SIG-M5 (cell line): ENCODE data around the gene ASIC2.

Experiments used
- DNase-seq: peaks from one replicate; lab custom pipeline; 2025; lab: John Stamatoyannopoulos, UW

Gene ASIC2

GRCh38 chr17:33202796-33203495 is 90.1 kb downstream of the ASIC2 start:
- no peak for DNase-seq

GRCh38 chr17:33202021-33202420 is 91.1 kb downstream of the ASIC2 start:
- no peak for DNase-seq

GRCh38 chr17:33201283-33201682 is 91.8 kb downstream of the ASIC2 start:
- DNase-seq, result no peak

GRCh38 chr17:33200587-33200986 is 92.5 kb downstream of the ASIC2 start:
- no peak for DNase-seq

- no peak for DNase-seq
These were observed 93.3 kb downstream of the ASIC2 start for GRCh38 chr17:33199571-33200510.

- no peak for DNase-seq
These were observed 94.1 kb downstream of the ASIC2 start for GRCh38 chr17:33198954-33199353.

GRCh38 chr17:33197342-33197741 is 95.8 kb downstream of the ASIC2 start:
- no peak for DNase-seq

GRCh38 chr17:33196883-33197282 is 96.2 kb downstream of the ASIC2 start:
- DNase-seq, result no peak

- no peak for DNase-seq
These were observed 99.9 kb downstream of the ASIC2 start for GRCh38 chr17:33192951-33193911.

GRCh38 chr17:33183487-33184026 is 109.5 kb downstream of the ASIC2 start:
- DNase-seq, result no peak

GRCh38 chr17:33179151-33179550 is 113.9 kb downstream of the ASIC2 start:
- no peak for DNase-seq

GRCh38 chr17:33178681-33179080 is 114.4 kb downstream of the ASIC2 start:
- no peak for DNase-seq

GRCh38 chr17:33175562-33175961 is 117.5 kb downstream of the ASIC2 start:
- DNase-seq, result no peak

GRCh38 chr17:33171931-33172330 is 121.2 kb downstream of the ASIC2 start:
- no peak for DNase-seq

- DNase-seq, result no peak
These were observed 123.4 kb downstream of the ASIC2 start for GRCh38 chr17:33169580-33170285.

- no peak for DNase-seq
These were observed 125.4 kb downstream of the ASIC2 start for GRCh38 chr17:33167736-33168135.

GRCh38 chr17:33166472-33166871 is 126.6 kb downstream of the ASIC2 start:
- no peak for DNase-seq

- no peak for DNase-seq
These were observed 128.8 kb downstream of the ASIC2 start for GRCh38 chr17:33164169-33164881.

- no peak for DNase-seq
These were observed 129.4 kb downstream of the ASIC2 start for GRCh38 chr17:33163533-33164168.

- no peak for DNase-seq
These were observed 138.1 kb downstream of the ASIC2 start for GRCh38 chr17:33154869-33155455.
